Measurements from ENCODE around the gene CAMTA1. TPM values are rescaled to one million over a fixed set of nuclear protein-coding genes. Genes with fewer than 3 reads are reported as not detected.

Gene CAMTA1
- total and polyA plus RNA-seq, 4 donors = 18.0 to 93.5 (median 35.8) TPM

DNA sequence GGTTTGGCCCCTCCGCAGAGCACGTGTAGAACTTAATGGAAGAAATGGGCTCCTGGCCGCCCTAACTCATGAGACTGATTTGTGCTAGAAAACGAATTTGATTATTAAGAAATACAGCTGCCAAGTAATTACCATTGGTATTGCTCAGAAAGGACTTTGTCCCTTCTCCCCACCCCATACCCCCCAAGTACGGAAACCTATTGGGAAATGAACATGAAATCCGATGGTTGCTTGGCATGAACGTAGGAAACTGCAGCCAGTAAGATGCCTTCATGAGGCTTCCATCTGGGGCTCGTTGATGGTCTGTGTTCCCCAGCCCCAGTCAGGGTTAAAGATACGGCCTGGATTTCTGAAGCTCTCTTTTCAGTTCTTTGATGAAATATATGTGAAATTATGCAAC, 1020.2 kb downstream of the CAMTA1 start:
- H3K4me3 ChIP-seq (ENCODE audit: low read depth in 1 of 3, low read length in 3 of 3) = no peak overlapping the region
- H3K9me3 ChIP-seq (ENCODE audit: control insufficient read depth in 4 of 4, low read length in 3 of 4) = no peaks in the 10 kb centered on the region
- no peak for DNase-seq (ENCODE audit: low spot score)
- H3K4me1 ChIP-seq (ENCODE audit: control insufficient read depth in 4 of 4, insufficient read depth in 4 of 4, low read length in 3 of 4) = no peaks in the 10 kb centered on the region
- H3K36me3 ChIP-seq (ENCODE audit: control insufficient read depth in 4 of 4, insufficient read depth in 3 of 4, low read depth in 1 of 4, low read length in 3 of 4) = peaks cover 8 to 80% (median 61%) of the 10 kb centered on the region in 4 donors
- TF ChIP-seq, protein P1, sequence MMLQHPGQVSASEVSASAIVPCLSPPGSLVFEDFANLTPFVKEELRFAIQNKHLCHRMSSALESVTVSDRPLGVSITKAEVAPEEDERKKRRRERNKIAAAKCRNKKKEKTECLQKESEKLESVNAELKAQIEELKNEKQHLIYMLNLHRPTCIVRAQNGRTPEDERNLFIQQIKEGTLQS (IDR thresholded peaks at IDR 0.05) = no peak
- no peak for TF ChIP-seq FOXA2 (IDR thresholded peaks at IDR 0.05)
- TF ChIP-seq EGR1 (IDR thresholded peaks at IDR 0.05; ENCODE audit: low read depth in 2 of 2) = no peak
- peak; percentile 42 for TF ChIP-seq HNF4G (IDR thresholded peaks at IDR 0.05)
- peak; percentile 41 to 75 for TF ChIP-seq HNF4A (conservative IDR thresholded peaks at IDR 0.05)
- TF ChIP-seq SP1 (IDR thresholded peaks at IDR 0.05) = peak; percentile 9
- TF ChIP-seq YY1 (IDR thresholded peaks at IDR 0.05) = no peak
- TF ChIP-seq, protein P2, sequence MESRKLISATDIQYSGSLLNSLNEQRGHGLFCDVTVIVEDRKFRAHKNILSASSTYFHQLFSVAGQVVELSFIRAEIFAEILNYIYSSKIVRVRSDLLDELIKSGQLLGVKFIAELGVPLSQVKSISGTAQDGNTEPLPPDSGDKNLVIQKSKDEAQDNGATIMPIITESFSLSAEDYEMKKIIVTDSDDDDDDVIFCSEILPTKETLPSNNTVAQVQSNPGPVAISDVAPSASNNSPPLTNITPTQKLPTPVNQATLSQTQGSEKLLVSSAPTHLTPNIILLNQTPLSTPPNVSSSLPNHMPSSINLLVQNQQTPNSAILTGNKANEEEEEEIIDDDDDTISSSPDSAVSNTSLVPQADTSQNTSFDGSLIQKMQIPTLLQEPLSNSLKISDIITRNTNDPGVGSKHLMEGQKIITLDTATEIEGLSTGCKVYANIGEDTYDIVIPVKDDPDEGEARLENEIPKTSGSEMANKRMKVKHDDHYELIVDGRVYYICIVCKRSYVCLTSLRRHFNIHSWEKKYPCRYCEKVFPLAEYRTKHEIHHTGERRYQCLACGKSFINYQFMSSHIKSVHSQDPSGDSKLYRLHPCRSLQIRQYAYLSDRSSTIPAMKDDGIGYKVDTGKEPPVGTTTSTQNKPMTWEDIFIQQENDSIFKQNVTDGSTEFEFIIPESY (IDR thresholded peaks at IDR 0.05) = no peak
- 67% methylated on average over 9 of the region's 9 CpGs for WGBS
- no peak overlapping the region for H3K9ac ChIP-seq (ENCODE audit: low read depth in 1 of 2, low read length in 2 of 2)
- H3K27ac ChIP-seq (ENCODE audit: low read depth in 1 of 2, low read length in 2 of 2) = no peak overlapping the region
- no peaks in the 10 kb centered on the region for H3K27me3 ChIP-seq (ENCODE audit: control insufficient read depth in 4 of 4, insufficient read depth in 4 of 4, low read length in 3 of 4)

DNA sequence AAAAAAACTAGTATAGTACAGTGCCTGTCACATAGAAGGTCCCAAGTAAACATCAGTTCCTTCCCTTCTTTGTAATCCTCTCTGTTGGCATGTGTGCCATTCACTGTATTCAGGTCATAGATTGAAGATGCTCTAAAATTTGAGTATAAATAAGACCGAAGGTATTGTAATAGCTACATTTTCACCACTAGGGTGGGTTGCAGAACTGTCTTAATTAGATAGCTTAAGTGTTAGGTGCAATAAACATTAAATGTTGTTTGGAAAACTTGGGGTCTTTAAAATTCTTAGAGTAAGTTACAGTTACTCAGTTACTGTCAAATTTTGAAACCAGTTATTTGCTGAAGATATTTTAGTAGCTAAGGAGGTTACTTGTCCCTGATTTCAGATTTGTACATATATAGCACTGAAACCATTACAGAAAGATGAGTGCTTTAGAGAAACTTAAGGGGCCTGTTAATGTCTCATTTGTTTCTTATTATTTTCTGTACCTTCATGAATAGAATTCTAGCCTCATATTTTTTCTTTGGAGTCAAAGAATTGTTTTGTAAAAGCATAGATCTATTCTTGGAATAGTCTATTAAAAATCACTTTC, 1023.1 kb downstream of the CAMTA1 start:
- H3K36me3 ChIP-seq (ENCODE audit: control insufficient read depth in 4 of 4, insufficient read depth in 3 of 4, low read depth in 1 of 4, low read length in 3 of 4) = peaks cover 7 to 81% (median 68%) of the 10 kb centered on the region in 4 donors

DNA sequence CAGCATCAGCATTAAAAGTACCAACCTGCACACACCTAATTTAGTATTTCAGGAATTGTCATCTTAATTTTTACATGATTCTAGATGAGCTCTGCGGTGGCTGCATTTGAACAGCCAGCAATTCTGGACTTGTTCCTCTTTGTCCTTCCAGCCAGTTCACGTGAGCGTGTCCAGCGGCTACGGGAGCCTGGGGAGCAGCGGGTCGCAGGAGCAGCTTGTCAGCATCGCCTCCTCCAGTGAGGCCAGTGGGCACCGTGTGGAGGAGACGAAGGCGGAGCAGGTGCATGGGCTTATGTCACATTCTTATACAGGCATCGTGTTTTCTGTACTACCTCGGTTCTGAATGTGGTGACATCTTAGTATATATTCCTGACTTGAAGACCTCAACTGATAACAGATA, 1024.5 kb downstream of the CAMTA1 start:
- H3K27ac ChIP-seq (ENCODE audit: low read depth in 1 of 2, low read length in 2 of 2) = no peak overlapping the region
- no peak for DNase-seq (ENCODE audit: low spot score)

More for the DNA sequence above, 1023.1 kb downstream of the CAMTA1 start:
- no peak overlapping the region for H3K27ac ChIP-seq (ENCODE audit: low read depth in 1 of 2, low read length in 2 of 2)
- H3K4me3 ChIP-seq (ENCODE audit: low read depth in 1 of 3, low read length in 3 of 3) = no peak overlapping the region
- DNase-seq (ENCODE audit: low spot score) = no peak
- WGBS = 40% methylated on average over 1 of the region's 1 CpG
- peaks cover 0 to 4% (median 1%) of the 10 kb centered on the region in 4 donors for H3K9me3 ChIP-seq (ENCODE audit: control insufficient read depth in 4 of 4, low read length in 3 of 4)
- H3K9ac ChIP-seq (ENCODE audit: low read depth in 1 of 2, low read length in 2 of 2) = no peak overlapping the region
- TF ChIP-seq RAD21 (IDR thresholded peaks at IDR 0.05) = peak; percentile 44 to 57
- no peak for TF ChIP-seq SP1 (IDR thresholded peaks at IDR 0.05)
- TF ChIP-seq, protein P3, sequence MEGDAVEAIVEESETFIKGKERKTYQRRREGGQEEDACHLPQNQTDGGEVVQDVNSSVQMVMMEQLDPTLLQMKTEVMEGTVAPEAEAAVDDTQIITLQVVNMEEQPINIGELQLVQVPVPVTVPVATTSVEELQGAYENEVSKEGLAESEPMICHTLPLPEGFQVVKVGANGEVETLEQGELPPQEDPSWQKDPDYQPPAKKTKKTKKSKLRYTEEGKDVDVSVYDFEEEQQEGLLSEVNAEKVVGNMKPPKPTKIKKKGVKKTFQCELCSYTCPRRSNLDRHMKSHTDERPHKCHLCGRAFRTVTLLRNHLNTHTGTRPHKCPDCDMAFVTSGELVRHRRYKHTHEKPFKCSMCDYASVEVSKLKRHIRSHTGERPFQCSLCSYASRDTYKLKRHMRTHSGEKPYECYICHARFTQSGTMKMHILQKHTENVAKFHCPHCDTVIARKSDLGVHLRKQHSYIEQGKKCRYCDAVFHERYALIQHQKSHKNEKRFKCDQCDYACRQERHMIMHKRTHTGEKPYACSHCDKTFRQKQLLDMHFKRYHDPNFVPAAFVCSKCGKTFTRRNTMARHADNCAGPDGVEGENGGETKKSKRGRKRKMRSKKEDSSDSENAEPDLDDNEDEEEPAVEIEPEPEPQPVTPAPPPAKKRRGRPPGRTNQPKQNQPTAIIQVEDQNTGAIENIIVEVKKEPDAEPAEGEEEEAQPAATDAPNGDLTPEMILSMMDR (IDR thresholded peaks at IDR 0.05; ENCODE audit: low read depth, low read length, missing input control) = peak; percentile 38
- no peaks in the 10 kb centered on the region for H3K4me1 ChIP-seq (ENCODE audit: control insufficient read depth in 4 of 4, insufficient read depth in 4 of 4, low read length in 3 of 4)
- H3K27me3 ChIP-seq (ENCODE audit: control insufficient read depth in 4 of 4, insufficient read depth in 4 of 4, low read length in 3 of 4) = no peaks in the 10 kb centered on the region

More for the DNA sequence above, 1024.5 kb downstream of the CAMTA1 start:
- Histone ChIP-seq H3K4me1 (ENCODE audit: control insufficient read depth in 4 of 4, insufficient read depth in 4 of 4, low read length in 3 of 4) (no peaks in the 10 kb centered on the region), H3K9me3 (ENCODE audit: control insufficient read depth in 4 of 4, low read length in 3 of 4) (peaks cover 0 to 9% (median 4%) of the 10 kb centered on the region in 4 donors), H3K36me3 (ENCODE audit: control insufficient read depth in 4 of 4, insufficient read depth in 3 of 4, low read depth in 1 of 4, low read length in 3 of 4) (peaks cover 13 to 83% (median 65%) of the 10 kb centered on the region in 4 donors), H3K4me3 (ENCODE audit: low read depth in 1 of 3, low read length in 3 of 3) (no peak overlapping the region), H3K27me3 (ENCODE audit: control insufficient read depth in 4 of 4, insufficient read depth in 4 of 4, low read length in 3 of 4) (no peaks in the 10 kb centered on the region), H3K9ac (ENCODE audit: low read depth in 1 of 2, low read length in 2 of 2) (no peak overlapping the region)
- TF ChIP-seq NR2F2 (IDR thresholded peaks at IDR 0.05) = no peak
- TF ChIP-seq GABPA (IDR thresholded peaks at IDR 0.05 in 1 of 2, conservative IDR thresholded peaks at IDR 0.05 in 1 of 2) = no peak
- no peak for TF ChIP-seq SP1 (IDR thresholded peaks at IDR 0.05)
- TF ChIP-seq FOXA1 (IDR thresholded peaks at IDR 0.05) = no peak
- no peak for TF ChIP-seq YY1 (IDR thresholded peaks at IDR 0.05)
- TF ChIP-seq, protein P3 (IDR thresholded peaks at IDR 0.05; ENCODE audit: low read depth, low read length, missing input control) = no peak
- WGBS = 96% methylated on average over 13 of the region's 13 CpGs

Measured in liver (tissue), 9 donors.